Measurements from ENCODE around the gene ANKRD37. TPM values are rescaled to one million over a fixed set of nuclear protein-coding genes. Genes with fewer than 3 reads are reported as not detected.

ANKRD37 gene
- total and polyA plus RNA-seq, 2 of the 8 experiments (the other 6 are each of a cell fraction or from before 2014, with no cell fraction given): 2.8 to 3.4 TPM

DNA sequence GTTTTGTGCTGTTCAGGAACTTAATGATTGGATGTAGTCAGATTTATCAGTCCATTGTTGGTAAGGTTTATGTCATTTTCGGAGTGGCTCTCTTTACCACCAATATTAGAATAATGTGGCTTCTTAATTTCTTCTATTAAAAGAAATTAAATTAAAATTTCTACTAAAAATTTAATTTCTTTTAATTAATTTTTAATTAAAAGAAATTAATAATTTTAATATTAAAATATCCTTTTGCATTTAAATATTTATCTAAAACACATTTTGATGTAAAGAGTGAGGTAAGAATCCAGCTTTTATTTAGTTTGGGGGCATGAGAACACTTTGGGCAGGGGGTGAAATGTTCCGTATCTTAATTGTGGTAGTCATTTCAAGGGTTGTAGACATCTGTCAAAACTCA lies 44.8 kb downstream of the ANKRD37 start:
- POLR2A ChIA-PET (ENCODE audit: partially characterized antibody): no interaction called here
- Histone ChIP-seq H2BK5ac (ENCODE audit: low read depth, low read length) (no peak overlapping the region), H3K79me2 (ENCODE audit: control insufficient read depth in 1 of 2, insufficient read depth in 2 of 2, low read length in 2 of 2) (no peaks in the 10 kb centered on the region), H3K79me1 (ENCODE audit: low read depth, low read length) (no peaks in the 10 kb centered on the region), H2BK20ac (ENCODE audit: low read length) (no peak overlapping the region), H2BK120ac (replicated peaks; ENCODE audit: low read depth, low read length) (no peak overlapping the region), H3K18ac (ENCODE audit: extremely low read depth, low read length) (no peak overlapping the region), H2BK12ac (ENCODE audit: low read depth, low read length) (no peak overlapping the region), H2AFZ (ENCODE audit: low read length) (no peak overlapping the region), H3K4me2 (ENCODE audit: insufficient read depth in 1 of 2, low read depth in 2 of 2, low read length in 2 of 2) (no peak overlapping the region), H3K9me3 (ENCODE audit: insufficient read depth in 2 of 2, low read depth in 1 of 2, low read length in 1 of 2) (no peaks in the 10 kb centered on the region), H3K4me1 (replicated peaks in 1 of 4; ENCODE audit: control insufficient read depth in 3 of 4, insufficient read depth in 4 of 4, low read length in 3 of 4) (no peaks in the 10 kb centered on the region), H4K8ac (ENCODE audit: extremely low read depth, insufficient read depth, low read length) (no peak overlapping the region), H3K4me3 (ENCODE audit: extremely low read depth in 1 of 4, insufficient read depth in 2 of 4, low read depth in 3 of 4, low read length in 4 of 4) (no peak overlapping the region), H3K27me3 (replicated peaks in 1 of 4; ENCODE audit: control insufficient read depth in 3 of 4, extremely low read depth in 1 of 4, insufficient read depth in 3 of 4, low read length in 3 of 4) (no peaks in the 10 kb centered on the region), H3K23ac (ENCODE audit: insufficient read length) (no peak overlapping the region), H2BK15ac (ENCODE audit: low read length) (no peak overlapping the region), H3K36me3 (ENCODE audit: control insufficient read depth in 2 of 4, insufficient read depth in 4 of 4, low read length in 3 of 4) (no peaks in the 10 kb centered on the region), H4K20me1 (replicated peaks in 1 of 2; ENCODE audit: control insufficient read depth in 1 of 2, insufficient read depth in 2 of 2, low read length in 2 of 2) (no peaks in the 10 kb centered on the region), H3K23me2 (ENCODE audit: low read depth, low read length) (no peaks in the 10 kb centered on the region), H2AK5ac (ENCODE audit: low read depth, low read length) (no peak overlapping the region), H4K5ac (ENCODE audit: insufficient read length, low read depth, low read length) (no peak overlapping the region), H3K56ac (replicated peaks; ENCODE audit: insufficient read length, low read depth, low read length) (no peak overlapping the region), H3K27ac (ENCODE audit: low read depth, low read length) (no peak overlapping the region), H4K91ac (replicated peaks; ENCODE audit: insufficient read length, low read length) (no peak overlapping the region), H3K4ac (replicated peaks; ENCODE audit: insufficient read length, low read depth, low read length) (no peak overlapping the region), H3K9ac (replicated peaks in 1 of 4; ENCODE audit: extremely low read depth in 1 of 4, low read depth in 3 of 4, low read length in 3 of 4) (no peak overlapping the region), H3K14ac (ENCODE audit: insufficient read length) (no peak overlapping the region)
- CTCF ChIA-PET (ENCODE audit: partially characterized antibody): no interaction called here
- TF ChIP-seq CEBPB (IDR thresholded peaks at IDR 0.05; ENCODE audit: low read depth, low read length) (no peak), JUN (IDR thresholded peaks at IDR 0.05; ENCODE audit: low read depth, low read length) (no peak), KDM5A (IDR thresholded peaks at IDR 0.05; ENCODE audit: low read length) (no peak), CBX5 (IDR thresholded peaks at IDR 0.05; ENCODE audit: low read depth, low read length) (no peak), SP2 (IDR thresholded peaks at IDR 0.05; ENCODE audit: low read length) (no peak), POU5F1 (IDR thresholded peaks at IDR 0.05; ENCODE audit: low read depth, low read length) (no peak), CHD1 (IDR thresholded peaks at IDR 0.05; ENCODE audit: low read depth, low read length) (no peak), JUND (IDR thresholded peaks at IDR 0.05; ENCODE audit: low read length) (no peak), SAP30 (IDR thresholded peaks at IDR 0.05; ENCODE audit: insufficient read depth, insufficient replicate concordance, low read length) (no peak), RNF2 (IDR thresholded peaks at IDR 0.05; ENCODE audit: borderline replicate concordance, low read depth, low read length, missing control alignments, poor library complexity, severe bottlenecking) (no peak)
- FAIRE-seq (no peak), DNase-seq (ENCODE audit: low read depth in 1 of 2, low spot score in 2 of 2) (no peak)
- 90% methylated on average over 2 of the region's 2 CpGs; no CpG with 5 or more reads in 1 of the 2 experiments for WGBS, 2 experiments (ENCODE audit: extremely low coverage in 1 of 2, insufficient coverage in 1 of 2, insufficient read length in 1 of 2, insufficient replicate concordance in 2 of 2, low coverage in 1 of 2, low lambda C conversion rate in 2 of 2, missing lambda C conversion rate in 1 of 2)

Data from H1 (cell line).